Measurements from ENCODE around the gene SURF4. TPM values are rescaled to one million over a fixed set of nuclear protein-coding genes. Genes with fewer than 3 reads are reported as not detected.
A peak's percentile ranks its signal among the peaks of the same experiment; 100 is the strongest.

Gene SURF4
- total RNA-seq, 2 experiments from 2014 or later, result 90.7 to 94.6 TPM

GRCh38 chr9:133371261-133371711, 4.6 kb downstream of the SURF4 start:
- ATAC-seq (ENCODE audit: poor library complexity), result peak; percentile 61
- peak overlapping the region; percentile 94 for H3K27ac Mint-ChIP-seq

GRCh38 chr9:133370685-133371084, 5.2 kb downstream of the SURF4 start:
- Mint-ChIP-seq H3K4me1 (ENCODE audit: low read depth) (peaks cover 70% of the 10 kb centered on the region), H3K4me3 (peak overlapping the region; percentile 72), H3K27ac (peak overlapping the region; percentile 94), H3K27me3 (no peaks in the 10 kb centered on the region), H3K9me3 (no peaks in the 10 kb centered on the region), H3K36me3 (ENCODE audit: low read depth) (peaks cover 59% of the 10 kb centered on the region)
- intact Hi-C loops (cut with DNase I, micrococcal nuclease), result loop anchor here (1.0 to 2.0 kb wide), 4 partner anchors 14 to 184 kb away; partner anchors contain the start of genes SURF1 (in 2 of the 2), SURF2 (in 2 of the 2), MED22 (in 1 of the 2) and RPL7A (in 1 of the 2)
- ChIA-PET CTCF (interaction anchor here (1.0 to 1.8 kb wide), 8 partner anchors 11 to 340 kb away, joined by 3 to 19 read pairs (median 7); partner anchors contain the start of genes GTF3C5, MED22, RPL7A and SURF1), POLR2A (interaction anchor here (0.6 to 8.7 kb wide), 12 partner anchors 8 to 237 kb away, joined by 3 to 109 read pairs (median 4); partner anchors contain the start of genes MED22, RPL7A, SLC2A6 and SURF1)
- H3K4me3 ChIP-seq (ENCODE audit: low read length), result peak overlapping the region; percentile 40
- ATAC-seq (ENCODE audit: poor library complexity), result peak; percentile 48
- no peaks in the 10 kb centered on the region for H3K9me3 ChIP-seq (ENCODE audit: control insufficient read depth in 1 of 2, insufficient read depth in 1 of 2, low read length in 2 of 2)
- H3K36me3 ChIP-seq (ENCODE audit: insufficient read depth, low read length), result peaks cover 49% of the 10 kb centered on the region
- H3K4me1 ChIP-seq (ENCODE audit: insufficient read depth, low read length), result peaks cover 89% of the 10 kb centered on the region
- TF ChIP-seq CTCF (IDR thresholded peaks at IDR 0.05), result no peak
- no peaks in the 10 kb centered on the region for H3K27me3 ChIP-seq (ENCODE audit: control insufficient read depth in 1 of 2, insufficient read depth in 2 of 2, low read length in 2 of 2)
- H3K27ac ChIP-seq (ENCODE audit: low read depth in 1 of 2, low read length in 2 of 2), result peak overlapping the region; percentile 79 to 88
- peak in 10 of 14 experiments; percentile 24 to 88 (median 50) for DNase-seq

More at GRCh38 chr9:133371261-133371711, 4.6 kb downstream of the SURF4 start:
- no peaks in the 10 kb centered on the region for H3K27me3 Mint-ChIP-seq
- ChIA-PET POLR2A (interaction anchor here (0.6 to 8.7 kb wide), 14 partner anchors 9 to 237 kb away, joined by 3 to 109 read pairs (median 4); partner anchors contain the start of genes MED22, RPL7A, SLC2A6 and SURF1), CTCF (interaction anchor here (1.0 to 1.8 kb wide), 8 partner anchors 12 to 341 kb away, joined by 3 to 19 read pairs (median 7); partner anchors contain the start of genes GTF3C5, MED22, RPL7A and SURF1)
- H3K36me3 Mint-ChIP-seq (ENCODE audit: low read depth), result peaks cover 53% of the 10 kb centered on the region
- H3K4me3 ChIP-seq (ENCODE audit: low read length), result peak overlapping the region; percentile 40
- no peaks in the 10 kb centered on the region for H3K9me3 Mint-ChIP-seq
- H3K4me1 Mint-ChIP-seq (ENCODE audit: low read depth), result peaks cover 64% of the 10 kb centered on the region
- peak; percentile 50 to 87 (median 62) for DNase-seq
- H3K9me3 ChIP-seq (ENCODE audit: control insufficient read depth in 1 of 2, insufficient read depth in 1 of 2, low read length in 2 of 2), result no peaks in the 10 kb centered on the region
- intact Hi-C loops (cut with DNase I, micrococcal nuclease), result loop anchor here (1.0 to 2.0 kb wide), 4 partner anchors 14 to 184 kb away; partner anchors contain the start of genes SURF1 (in 2 of the 2), SURF2 (in 2 of the 2), MED22 (in 1 of the 2) and RPL7A (in 1 of the 2)
- peak; percentile 36 for TF ChIP-seq CTCF (IDR thresholded peaks at IDR 0.05)
- peaks cover 43% of the 10 kb centered on the region for H3K36me3 ChIP-seq (ENCODE audit: insufficient read depth, low read length)
- H3K27ac ChIP-seq (ENCODE audit: low read depth in 1 of 2, low read length in 2 of 2), result peak overlapping the region; percentile 79 to 88
- peak overlapping the region; percentile 72 for H3K4me3 Mint-ChIP-seq
- no peaks in the 10 kb centered on the region for H3K27me3 ChIP-seq (ENCODE audit: control insufficient read depth in 1 of 2, insufficient read depth in 2 of 2, low read length in 2 of 2)
- peaks cover 91% of the 10 kb centered on the region for H3K4me1 ChIP-seq (ENCODE audit: insufficient read depth, low read length)

GRCh38 chr9:133369933-133370332, 5.9 kb downstream of the SURF4 start:
- TF ChIP-seq CTCF (IDR thresholded peaks at IDR 0.05), result no peak
- Histone ChIP-seq H3K27ac (ENCODE audit: low read depth in 1 of 2, low read length in 2 of 2) (peak overlapping the region; percentile 79 to 88), H3K27me3 (ENCODE audit: control insufficient read depth in 1 of 2, insufficient read depth in 2 of 2, low read length in 2 of 2) (no peaks in the 10 kb centered on the region), H3K36me3 (ENCODE audit: insufficient read depth, low read length) (peaks cover 57% of the 10 kb centered on the region), H3K9me3 (ENCODE audit: control insufficient read depth in 1 of 2, insufficient read depth in 1 of 2, low read length in 2 of 2) (no peaks in the 10 kb centered on the region), H3K4me1 (ENCODE audit: insufficient read depth, low read length) (peaks cover 86% of the 10 kb centered on the region), H3K4me3 (ENCODE audit: low read length) (peak overlapping the region; percentile 40)
- H3K27me3 Mint-ChIP-seq, result no peaks in the 10 kb centered on the region
- H3K36me3 Mint-ChIP-seq (ENCODE audit: low read depth), result peaks cover 64% of the 10 kb centered on the region
- ChIA-PET CTCF (interaction anchor here (0.9 kb wide), 1 partner anchor 14 kb away, joined by 3 read pairs; the partner anchor contains the start of genes SURF1 and SURF2), POLR2A (interaction anchor here (3.4 to 8.7 kb wide), 2 partner anchors 12 to 21 kb away, joined by 31 to 109 read pairs; partner anchors contain the start of genes MED22, RPL7A, SURF1 and SURF2)
- DNase-seq (peak in 1 of 14 experiments; percentile 26), ATAC-seq (ENCODE audit: poor library complexity) (no peak)
- intact Hi-C loops (cut with DNase I, micrococcal nuclease), result loop anchor here (2.0 kb wide), 3 partner anchors 13 to 183 kb away; partner anchors contain the start of genes SURF1 (in 2 of the 2), SURF2 (in 2 of the 2) and SURF6 (in 1 of the 2)
- H3K9me3 Mint-ChIP-seq, result no peaks in the 10 kb centered on the region
- H3K4me3 Mint-ChIP-seq, result peak overlapping the region; percentile 72
- peak overlapping the region; percentile 94 for H3K27ac Mint-ChIP-seq
- H3K4me1 Mint-ChIP-seq (ENCODE audit: low read depth), result peaks cover 70% of the 10 kb centered on the region
